ENCODE measurements around the gene GTF2F2. TPM values are rescaled to one million over a fixed set of nuclear protein-coding genes. Genes with fewer than 3 reads are reported as not detected.

GTF2F2 gene
- total RNA-seq, 1 experiment from 2014 or later = 33.8 TPM

DNA sequence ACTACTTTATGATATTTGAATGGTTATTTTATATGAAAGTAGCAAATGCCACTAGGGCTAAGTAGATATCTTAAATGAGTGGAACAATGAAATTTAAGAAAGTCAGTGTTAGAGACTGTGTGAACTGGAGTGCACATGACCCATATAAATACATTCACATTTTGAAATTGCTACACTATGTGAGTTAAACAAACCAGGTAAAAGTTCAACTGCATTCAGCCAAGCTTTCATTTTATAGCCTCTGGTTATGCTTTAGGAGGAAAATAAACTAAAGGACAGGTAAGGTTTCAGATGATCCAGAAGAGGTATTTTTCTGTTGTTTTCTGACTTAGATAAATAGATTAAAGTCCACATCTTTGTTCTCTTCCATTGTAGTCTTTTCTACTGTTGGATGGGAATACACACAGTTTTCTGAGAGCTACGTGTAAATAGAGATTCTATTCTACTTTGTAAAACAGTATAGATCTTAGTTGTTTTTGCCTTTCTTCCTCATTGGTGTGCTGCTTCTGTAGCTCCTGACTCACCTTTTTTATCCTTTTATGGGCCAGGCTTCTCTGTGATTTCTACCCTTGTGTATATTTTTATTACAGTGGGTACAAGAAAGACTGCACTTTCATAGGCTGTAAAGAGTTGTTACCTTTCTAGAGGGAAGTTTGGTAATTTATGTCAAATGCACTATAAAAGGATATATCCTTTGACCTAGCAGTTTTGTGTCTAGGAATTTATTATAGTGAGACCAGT lies 135.1 kb downstream of the GTF2F2 start (continued):
- TF ChIP-seq, protein P1, sequence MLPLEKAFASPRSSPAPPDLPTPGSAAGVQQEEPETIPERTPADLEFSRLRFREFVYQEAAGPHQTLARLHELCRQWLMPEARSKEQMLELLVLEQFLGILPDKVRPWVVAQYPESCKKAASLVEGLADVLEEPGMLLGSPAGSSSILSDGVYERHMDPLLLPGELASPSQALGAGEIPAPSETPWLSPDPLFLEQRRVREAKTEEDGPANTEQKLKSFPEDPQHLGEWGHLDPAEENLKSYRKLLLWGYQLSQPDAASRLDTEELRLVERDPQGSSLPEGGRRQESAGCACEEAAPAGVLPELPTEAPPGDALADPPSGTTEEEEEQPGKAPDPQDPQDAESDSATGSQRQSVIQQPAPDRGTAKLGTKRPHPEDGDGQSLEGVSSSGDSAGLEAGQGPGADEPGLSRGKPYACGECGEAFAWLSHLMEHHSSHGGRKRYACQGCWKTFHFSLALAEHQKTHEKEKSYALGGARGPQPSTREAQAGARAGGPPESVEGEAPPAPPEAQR (CRISPR knock-in tag; IDR thresholded peaks at IDR 0.05) = no peak
- TF ChIP-seq USF1 (CRISPR knock-in tag; IDR thresholded peaks at IDR 0.05) (no peak), ZNF121 (CRISPR knock-in tag; IDR thresholded peaks at IDR 0.05) (no peak), ETV6 (CRISPR knock-in tag; IDR thresholded peaks at IDR 0.05) (no peak)

DNA sequence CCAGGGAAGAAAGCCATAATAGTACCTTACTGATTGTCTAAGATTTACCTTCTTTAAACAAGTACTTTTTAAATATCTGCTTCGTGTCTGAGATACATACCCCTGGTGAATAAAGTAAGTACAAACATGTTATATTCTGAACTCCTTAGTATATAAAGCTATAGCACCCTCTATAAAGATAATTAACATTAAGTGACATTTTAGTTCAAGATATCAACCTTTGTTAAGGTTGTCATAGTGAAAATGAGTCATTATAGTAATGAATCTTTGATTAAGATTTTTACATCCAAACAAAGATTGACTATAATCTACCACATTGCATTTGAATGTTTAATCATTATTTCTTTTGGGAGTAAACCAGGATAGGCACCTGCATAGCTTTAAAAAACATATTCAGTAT lies 135.9 kb downstream of the GTF2F2 start:
- CTCF ChIA-PET = no interaction called here

DNA sequence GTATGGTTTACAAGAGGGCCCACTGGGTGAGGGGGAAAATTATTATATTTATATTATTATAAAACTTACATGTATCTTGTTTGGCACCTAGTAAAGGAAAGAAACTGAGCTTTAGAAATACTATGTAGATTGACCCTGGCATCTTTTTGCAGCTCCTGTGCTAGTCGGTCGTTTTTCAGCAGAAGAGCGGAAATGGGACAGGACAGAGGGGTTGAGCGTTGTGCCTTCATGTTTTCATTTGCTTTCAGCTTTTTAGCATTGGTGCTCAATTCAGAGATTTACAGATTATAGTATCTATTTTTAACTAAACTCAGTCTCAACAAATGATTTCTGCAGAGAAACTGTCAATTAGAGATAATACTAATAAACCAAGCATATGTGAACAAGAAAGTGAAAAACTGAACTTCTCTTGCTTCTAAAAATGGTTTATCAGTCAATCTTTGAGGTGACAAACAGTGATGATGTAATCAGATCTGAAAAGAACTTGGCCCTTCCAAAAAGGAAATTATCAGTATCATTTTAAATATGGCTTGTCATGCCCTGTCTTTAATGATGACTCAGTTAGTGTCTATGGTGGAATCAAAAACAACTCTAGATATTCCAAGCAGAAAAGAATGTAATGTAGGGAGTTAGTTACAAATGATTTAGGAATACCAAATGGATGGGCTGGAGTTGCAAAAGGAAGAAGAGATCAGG lies 137.5 kb downstream of the GTF2F2 start:
- DNase-seq (ENCODE audit: low spot score) = no peak

More for the DNA sequence above, 135.9 kb downstream of the GTF2F2 start:
- POLR2A ChIA-PET = no interaction called here
- Mint-ChIP-seq H3K9me3 (no peaks in the 10 kb centered on the region), H3K36me3 (peaks cover 7% of the 10 kb centered on the region; the same call in 1 of the 2 replicates), H3K4me1 (peaks cover 10% of the 10 kb centered on the region), H3K27ac (no peak overlapping the region), H3K4me3 (no peak overlapping the region), H3K27me3 (ENCODE audit: low read depth) (no peaks in the 10 kb centered on the region)
- DNase-seq (ENCODE audit: low spot score) = no peak
- ATAC-seq = no peak
- TF ChIP-seq CBFB (CRISPR knock-in tag; IDR thresholded peaks at IDR 0.05; ENCODE audit: low read depth) (no peak), ZMAT4 (CRISPR knock-in tag; IDR thresholded peaks at IDR 0.05) (no peak), FOXJ3 (CRISPR knock-in tag; IDR thresholded peaks at IDR 0.05; ENCODE audit: borderline replicate concordance) (no peak)
- TF ChIP-seq, protein P2, sequence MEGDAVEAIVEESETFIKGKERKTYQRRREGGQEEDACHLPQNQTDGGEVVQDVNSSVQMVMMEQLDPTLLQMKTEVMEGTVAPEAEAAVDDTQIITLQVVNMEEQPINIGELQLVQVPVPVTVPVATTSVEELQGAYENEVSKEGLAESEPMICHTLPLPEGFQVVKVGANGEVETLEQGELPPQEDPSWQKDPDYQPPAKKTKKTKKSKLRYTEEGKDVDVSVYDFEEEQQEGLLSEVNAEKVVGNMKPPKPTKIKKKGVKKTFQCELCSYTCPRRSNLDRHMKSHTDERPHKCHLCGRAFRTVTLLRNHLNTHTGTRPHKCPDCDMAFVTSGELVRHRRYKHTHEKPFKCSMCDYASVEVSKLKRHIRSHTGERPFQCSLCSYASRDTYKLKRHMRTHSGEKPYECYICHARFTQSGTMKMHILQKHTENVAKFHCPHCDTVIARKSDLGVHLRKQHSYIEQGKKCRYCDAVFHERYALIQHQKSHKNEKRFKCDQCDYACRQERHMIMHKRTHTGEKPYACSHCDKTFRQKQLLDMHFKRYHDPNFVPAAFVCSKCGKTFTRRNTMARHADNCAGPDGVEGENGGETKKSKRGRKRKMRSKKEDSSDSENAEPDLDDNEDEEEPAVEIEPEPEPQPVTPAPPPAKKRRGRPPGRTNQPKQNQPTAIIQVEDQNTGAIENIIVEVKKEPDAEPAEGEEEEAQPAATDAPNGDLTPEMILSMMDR (IDR thresholded peaks at IDR 0.05) = no peak

More for the DNA sequence above, 137.5 kb downstream of the GTF2F2 start:
- Mint-ChIP-seq H3K4me1 (peaks cover 10% of the 10 kb centered on the region), H3K4me3 (no peak overlapping the region), H3K27me3 (ENCODE audit: low read depth) (no peaks in the 10 kb centered on the region), H3K27ac (no peak overlapping the region; the same call in 1 of the 2 replicates), H3K9me3 (no peaks in the 10 kb centered on the region), H3K36me3 (peaks cover 11% of the 10 kb centered on the region; the same call in 1 of the 2 replicates)
- ChIA-PET POLR2A (no interaction called here), CTCF (interaction anchor here (0.5 kb wide), 1 partner anchor 51 kb away, joined by 3 read pairs; no protein-coding TSS in a partner anchor)
- no peak for ATAC-seq
- TF ChIP-seq, protein P3, sequence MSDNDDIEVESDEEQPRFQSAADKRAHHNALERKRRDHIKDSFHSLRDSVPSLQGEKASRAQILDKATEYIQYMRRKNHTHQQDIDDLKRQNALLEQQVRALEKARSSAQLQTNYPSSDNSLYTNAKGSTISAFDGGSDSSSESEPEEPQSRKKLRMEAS (CRISPR knock-in tag; IDR thresholded peaks at IDR 0.05) = no peak
- no peak for TF ChIP-seq HMGA2 (CRISPR knock-in tag; IDR thresholded peaks at IDR 0.05)
- TF ChIP-seq PRRX2 (CRISPR knock-in tag; IDR thresholded peaks at IDR 0.05) = no peak
- TF ChIP-seq, protein P1 (CRISPR knock-in tag; IDR thresholded peaks at IDR 0.05) = no peak
- TF ChIP-seq, protein P4, sequence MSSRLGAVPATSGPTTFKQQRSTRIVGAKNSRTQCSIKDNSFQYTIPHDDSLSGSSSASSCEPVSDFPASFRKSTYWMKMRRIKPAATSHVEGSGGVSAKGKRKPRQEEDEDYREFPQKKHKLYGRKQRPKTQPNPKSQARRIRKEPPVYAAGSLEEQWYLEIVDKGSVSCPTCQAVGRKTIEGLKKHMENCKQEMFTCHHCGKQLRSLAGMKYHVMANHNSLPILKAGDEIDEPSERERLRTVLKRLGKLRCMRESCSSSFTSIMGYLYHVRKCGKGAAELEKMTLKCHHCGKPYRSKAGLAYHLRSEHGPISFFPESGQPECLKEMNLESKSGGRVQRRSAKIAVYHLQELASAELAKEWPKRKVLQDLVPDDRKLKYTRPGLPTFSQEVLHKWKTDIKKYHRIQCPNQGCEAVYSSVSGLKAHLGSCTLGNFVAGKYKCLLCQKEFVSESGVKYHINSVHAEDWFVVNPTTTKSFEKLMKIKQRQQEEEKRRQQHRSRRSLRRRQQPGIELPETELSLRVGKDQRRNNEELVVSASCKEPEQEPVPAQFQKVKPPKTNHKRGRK (CRISPR knock-in tag; IDR thresholded peaks at IDR 0.05; ENCODE audit: borderline replicate concordance) = no peak

Measured in WTC11 (cell line).